Uterus (tissue), 4 donors: ENCODE data around the gene CAMK1G. TPM values are rescaled to one million over a fixed set of nuclear protein-coding genes. Genes with fewer than 3 reads are reported as not detected.

Experiments used
- DNase-seq, 2 donors: peaks; one replicate each; pipeline ENCODE4 v3.0.0-alpha.2; 2019 to 2020
- H3K27ac ChIP-seq, 2 donors: fragments of 200-600 bp; sonication (generic); 1 replicate in 1 of 2; 2 replicates in 1 of 2; pipeline ENCODE4 v1.5.1; 2016 to 2018
- H3K27me3 ChIP-seq, 2 donors: fragments of 200-600 bp; sonication (generic); one replicate each; pipeline ENCODE4 v1.5.1; 2018 to 2019; ENCODE audit warnings: control low read depth in 1 of 2
- H3K36me3 ChIP-seq, 2 donors: fragments of 200-600 bp; sonication (generic); one replicate each; pipeline ENCODE4 v1.5.1; 2019; ENCODE audit warnings: control low read depth in 1 of 2
- H3K4me1 ChIP-seq, 2 donors: fragments of 200-600 bp; sonication (generic); one replicate each; pipeline ENCODE4 v1.5.1; 2018 to 2019; ENCODE audit warnings: control low read depth in 1 of 2
- H3K4me3 ChIP-seq, 2 donors: fragments of 200-600 bp; sonication (generic); 1 replicate in 1 of 2; 2 replicates in 1 of 2; pipeline ENCODE4 v1.5.1; 2018 to 2019; ENCODE audit warnings: mild to moderate bottlenecking in 1 of 2
- H3K9me3 ChIP-seq, 2 donors: fragments of 200-600 bp; sonication (generic); one replicate each; pipeline ENCODE4 v1.5.1; 2019; ENCODE audit warnings: control low read depth in 1 of 2
- CTCF ChIP-seq, 4 experiments: fragments of 200-600 bp in 2 of 4; fragments of 450-650 bp in 2 of 4; sonication (generic) in 2 of 4; IDR thresholded peaks; one replicate each; pipeline ENCODE4 v1.5.1; 2016 to 2019; ENCODE audit warnings: antibody characterized with exemption in 4 of 4, mild to moderate bottlenecking in 2 of 4, moderate library complexity in 1 of 4
- POLR2A ChIP-seq, 2 donors: fragments of 450-650 bp; IDR thresholded peaks; one replicate each; pipeline ENCODE4 v1.6.1; 2016; ENCODE audit warnings: antibody characterized with exemption in 2 of 2, mild to moderate bottlenecking in 1 of 2, moderate library complexity in 1 of 2
- intact Hi-C: fragments of 100-400 bp; cut with DNase I; formaldehyde crosslinking; loops from one replicate; pipeline ENCODE4 v1.15.1; 2023; ENCODE audit warnings: low total_unique reads
- total RNA-seq, 4 donors: library from RNA; depleted of rRNA in 3 of 4; stranded (reverse); fragments of >200 nt in 3 of 4; gene quantifications; one replicate each; pipeline versions ENCODE4 v1.1.0 to v1.2.4, GENCODE V29; 2014 to 2023
- donor health status: DM: yes; HTN: yes; CAD: no.

CAMK1G gene
- total RNA-seq, 4 donors from 2014 or later = 0.43 to 5.6 TPM; not detected in 2

DNA sequence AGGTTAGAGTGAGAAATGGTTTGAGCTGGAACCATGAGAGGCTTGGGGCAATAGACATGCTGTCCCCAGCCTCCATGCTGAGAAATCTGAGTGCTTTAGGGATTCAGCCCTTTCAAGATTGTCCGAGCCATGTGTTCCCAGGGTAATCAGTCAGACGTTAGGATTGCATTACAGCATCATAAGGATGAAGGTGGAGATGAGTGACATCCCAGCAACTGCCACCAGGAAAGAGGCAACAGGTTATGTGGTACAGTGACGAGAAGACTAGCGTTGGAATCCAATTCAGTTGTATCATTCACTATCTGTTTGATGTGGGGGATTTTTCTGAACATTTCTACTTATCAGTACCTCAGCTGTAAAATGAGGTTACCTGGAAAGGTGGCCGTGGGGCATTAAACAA lies 1.7 kb downstream of the CAMK1G start:
- H3K36me3 ChIP-seq = no peaks in the 10 kb centered on the region
- intact Hi-C loops = no loop called here
- no peak overlapping the region for H3K4me3 ChIP-seq
- H3K27me3 ChIP-seq = peaks cover 0 to 9% of the 10 kb centered on the region in 2 donors
- no peak for TF ChIP-seq CTCF (IDR thresholded peaks at IDR 0.05)
- no peak for TF ChIP-seq POLR2A (IDR thresholded peaks at IDR 0.05)
- no peak overlapping the region for H3K27ac ChIP-seq
- no peaks in the 10 kb centered on the region for H3K9me3 ChIP-seq
- DNase-seq = no peak
- no peaks in the 10 kb centered on the region for H3K4me1 ChIP-seq

DNA sequence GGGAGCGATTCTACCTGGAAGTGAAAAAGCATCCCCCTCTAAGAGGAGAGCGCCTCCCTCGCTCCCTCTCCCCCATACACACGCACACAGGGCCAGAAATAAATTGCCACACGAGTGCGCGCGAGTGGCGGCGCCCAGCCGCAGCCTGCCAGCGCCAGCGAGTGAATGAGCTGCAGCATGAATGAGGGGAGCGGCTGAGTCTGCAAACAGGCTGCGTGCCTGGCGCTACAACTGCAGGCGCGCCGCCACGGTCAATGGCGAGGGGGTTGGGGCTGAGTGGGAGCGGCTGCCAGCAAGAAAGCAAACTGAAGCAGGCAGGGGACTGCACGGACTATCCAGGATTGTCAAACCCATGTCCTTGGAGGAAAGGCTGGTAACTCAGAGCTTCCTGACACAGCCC lies 2.2 kb downstream of the CAMK1G start:
- H3K4me1 ChIP-seq = no peaks in the 10 kb centered on the region
- no peaks in the 10 kb centered on the region for H3K9me3 ChIP-seq
- no peak overlapping the region for H3K27ac ChIP-seq
- intact Hi-C loops = no loop called here
- no peak overlapping the region for H3K4me3 ChIP-seq
- H3K36me3 ChIP-seq = no peaks in the 10 kb centered on the region
- peaks cover 0 to 9% of the 10 kb centered on the region in 2 donors for H3K27me3 ChIP-seq
- peak in 1 of 2 donors; percentile 20 for DNase-seq
- TF ChIP-seq CTCF (IDR thresholded peaks at IDR 0.05) (no peak), POLR2A (IDR thresholded peaks at IDR 0.05) (no peak)

DNA sequence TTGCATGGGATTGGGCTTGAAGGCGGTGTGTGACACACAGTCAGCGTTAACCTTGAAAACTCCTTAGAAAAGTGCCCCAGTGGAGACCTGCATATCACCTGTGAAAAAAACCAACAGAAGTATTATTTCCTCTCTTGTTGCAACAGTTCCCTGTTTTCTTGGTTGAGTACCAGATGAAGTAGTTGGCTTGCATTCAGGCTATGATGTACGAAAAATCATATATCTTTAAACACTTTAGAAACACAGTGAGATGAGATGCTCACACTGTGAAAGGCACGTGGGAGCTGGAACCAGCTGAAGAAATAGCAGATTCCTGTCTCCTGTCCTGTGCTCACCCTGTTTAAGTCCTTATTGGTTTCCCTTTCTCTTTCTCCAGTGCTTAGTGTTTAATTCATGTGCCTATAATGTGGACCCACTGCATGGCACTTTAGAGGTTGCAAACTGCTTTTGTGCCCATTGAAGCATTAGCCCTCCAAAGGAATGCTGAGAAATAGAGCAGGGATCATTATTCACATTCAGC lies 2.8 kb downstream of the CAMK1G start:
- no peak for DNase-seq
- intact Hi-C loops = no loop called here
- Histone ChIP-seq H3K36me3 (no peaks in the 10 kb centered on the region), H3K4me1 (no peaks in the 10 kb centered on the region), H3K27ac (no peak overlapping the region), H3K27me3 (peaks cover 0 to 9% of the 10 kb centered on the region in 2 donors), H3K9me3 (no peaks in the 10 kb centered on the region), H3K4me3 (no peak overlapping the region)
- TF ChIP-seq POLR2A (IDR thresholded peaks at IDR 0.05) = no peak
- no peak for TF ChIP-seq CTCF (IDR thresholded peaks at IDR 0.05)

DNA sequence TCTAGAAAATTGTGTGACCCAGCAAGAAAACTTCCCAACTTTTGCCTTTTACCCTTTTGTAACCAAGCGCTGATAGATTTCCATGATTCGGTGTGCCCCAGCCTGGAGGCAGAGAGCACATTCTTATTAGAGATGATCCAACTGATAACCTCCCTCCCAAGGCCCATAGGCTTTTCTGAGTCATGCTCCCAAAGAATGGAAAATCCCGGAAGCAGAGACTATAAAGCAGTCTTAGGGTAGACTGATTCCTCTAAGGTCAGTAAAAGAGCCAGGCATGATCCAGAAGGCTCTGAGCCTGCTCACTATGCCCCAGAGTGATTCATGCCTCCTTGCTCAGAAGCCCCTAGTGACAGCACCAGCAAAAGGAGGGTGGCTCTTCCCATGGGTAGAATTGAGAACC lies 4.3 kb downstream of the CAMK1G start:
- TF ChIP-seq POLR2A (IDR thresholded peaks at IDR 0.05) (no peak), CTCF (IDR thresholded peaks at IDR 0.05) (no peak)
- intact Hi-C loops = no loop called here
- Histone ChIP-seq H3K36me3 (no peaks in the 10 kb centered on the region), H3K27ac (no peak overlapping the region), H3K27me3 (peaks cover 0 to 9% of the 10 kb centered on the region in 2 donors), H3K4me3 (no peak overlapping the region), H3K4me1 (no peaks in the 10 kb centered on the region), H3K9me3 (no peaks in the 10 kb centered on the region)
- no peak for DNase-seq

DNA sequence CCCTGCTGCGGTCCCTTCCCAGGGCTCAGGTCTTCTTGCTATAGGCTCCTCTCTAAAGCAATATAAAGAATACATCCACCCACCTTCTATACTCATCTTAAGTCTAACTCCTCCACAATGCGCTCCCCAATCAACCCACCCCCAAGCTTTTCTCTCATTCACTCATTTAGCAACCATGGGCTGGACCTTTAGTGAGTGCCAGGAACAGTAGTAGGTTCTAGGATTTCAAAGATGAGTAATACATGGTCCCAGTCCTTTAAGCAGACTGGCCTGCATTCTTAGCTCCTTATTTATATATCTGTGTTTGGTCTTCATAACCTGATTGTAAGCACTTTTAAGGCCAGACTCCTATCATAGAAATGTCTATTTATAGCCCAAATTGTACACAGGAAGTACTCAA lies 5.9 kb downstream of the CAMK1G start:
- H3K4me1 ChIP-seq = no peaks in the 10 kb centered on the region
- no peak overlapping the region for H3K4me3 ChIP-seq
- H3K9me3 ChIP-seq = no peaks in the 10 kb centered on the region
- no peak for DNase-seq
- intact Hi-C loops = no loop called here
- no peak for TF ChIP-seq POLR2A (IDR thresholded peaks at IDR 0.05)
- no peak for TF ChIP-seq CTCF (IDR thresholded peaks at IDR 0.05)
- H3K27ac ChIP-seq = no peak overlapping the region
- H3K36me3 ChIP-seq = no peaks in the 10 kb centered on the region
- H3K27me3 ChIP-seq = peaks cover 0 to 6% of the 10 kb centered on the region in 2 donors
